GM18498 (cell line): ENCODE measurements around the gene ACYP2.

ENCODE experiments used
- ATAC-seq: cut with Tn5 transposase; IDR thresholded peaks from one replicate; pipeline ENCODE4 v1.9.1; 2021; ENCODE audit warnings: mild to moderate bottlenecking, moderate library complexity; ENCODE audit not compliant: unreplicated experiment

The ACYP2 gene

DNA sequence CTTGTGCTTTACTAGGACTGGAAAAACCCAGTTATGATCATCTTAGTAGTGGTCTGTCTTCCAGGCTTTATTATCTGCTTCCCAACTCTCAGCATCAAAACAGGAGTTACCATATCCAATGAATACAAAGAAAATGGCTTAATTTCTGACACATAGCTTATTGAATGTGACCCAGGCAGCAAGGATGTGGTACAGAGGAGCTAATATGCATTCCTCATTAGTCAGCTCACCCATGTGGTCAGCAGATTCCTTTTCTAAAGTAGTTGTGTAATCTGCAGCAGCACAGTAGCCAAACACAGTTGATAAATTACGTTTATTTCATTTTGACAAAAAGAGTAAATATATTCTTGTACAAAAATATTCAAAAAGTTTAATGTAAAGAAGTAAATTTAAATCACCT, 97.0 kb downstream of the ACYP2 start:
- no peak for ATAC-seq

DNA sequence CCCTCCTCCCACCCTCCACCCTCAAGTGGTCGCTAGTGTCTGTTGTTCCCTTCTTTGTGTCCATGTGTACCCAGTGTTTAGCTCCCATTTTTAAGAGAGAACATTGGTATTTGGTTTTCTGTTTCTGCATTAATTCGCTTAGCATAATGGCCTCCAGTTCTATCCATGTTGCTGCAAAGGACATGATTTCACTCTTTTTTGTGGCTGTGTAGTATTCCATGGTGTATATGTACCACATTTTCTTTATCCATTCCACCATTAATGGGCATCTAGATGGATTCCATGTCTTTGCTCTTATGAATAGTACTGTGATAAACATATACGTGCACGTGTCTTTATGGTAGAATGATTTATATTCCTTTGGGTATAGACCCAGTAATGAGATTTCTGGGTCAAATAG, 97.7 kb downstream of the ACYP2 start:
- no peak for ATAC-seq

DNA sequence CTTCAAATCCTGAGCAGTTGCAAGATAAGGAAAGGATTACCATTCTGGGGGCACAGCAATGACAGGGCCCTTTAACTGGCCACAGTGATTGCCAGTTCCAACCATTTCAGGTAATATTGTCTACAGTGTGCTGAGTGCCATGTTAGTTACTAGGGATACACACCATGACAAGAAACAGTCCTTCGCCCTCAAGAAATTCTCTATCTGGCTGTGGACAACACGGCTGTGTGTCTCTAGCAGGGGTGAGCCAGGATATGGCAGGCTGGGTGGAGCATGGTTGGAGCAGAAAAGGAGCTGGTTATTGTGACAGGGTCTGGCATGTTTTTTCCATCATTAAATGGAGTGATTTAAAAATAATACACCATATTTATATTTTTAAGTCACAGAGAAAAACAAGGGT, 109.6 kb downstream of the ACYP2 start:
- no peak for ATAC-seq

DNA sequence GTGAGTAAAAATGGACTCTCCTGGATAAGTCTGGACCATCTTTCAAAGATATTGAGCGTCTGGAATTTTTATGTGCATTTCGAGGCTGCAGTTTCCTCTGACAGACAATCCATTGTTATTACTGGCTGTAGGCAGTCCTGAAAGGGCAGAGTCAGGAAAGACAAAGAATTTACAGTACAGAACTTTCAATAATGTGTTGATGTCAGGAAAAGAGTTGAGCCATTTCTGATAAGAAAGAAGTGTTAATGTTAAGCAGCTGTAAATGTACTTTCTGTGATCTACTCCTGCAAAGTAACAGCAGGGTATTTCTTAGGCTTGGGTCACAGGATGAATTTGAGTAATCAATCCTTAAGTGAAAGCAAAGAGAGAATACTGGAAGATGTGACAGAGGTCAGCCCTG, 110.8 kb downstream of the ACYP2 start:
- no peak for ATAC-seq

DNA sequence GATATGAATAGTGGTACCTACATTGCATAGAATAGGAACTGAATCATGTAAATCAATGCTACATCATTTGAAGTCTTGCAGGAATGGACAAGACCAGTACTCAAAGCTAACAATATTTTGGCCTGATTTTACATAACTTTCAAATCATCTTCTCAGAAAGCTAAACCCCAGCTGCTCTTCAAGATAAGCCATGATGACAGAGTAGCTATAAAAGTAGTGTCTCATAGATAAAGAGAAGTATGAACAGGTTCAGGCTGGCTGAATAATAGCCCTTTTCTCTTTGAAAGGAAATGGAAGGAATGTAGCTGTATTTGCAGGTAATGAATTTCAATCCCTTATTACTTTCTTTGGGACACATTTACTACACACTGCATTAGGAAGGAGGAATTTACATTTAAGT, 112.4 kb downstream of the ACYP2 start:
- no peak for ATAC-seq

DNA sequence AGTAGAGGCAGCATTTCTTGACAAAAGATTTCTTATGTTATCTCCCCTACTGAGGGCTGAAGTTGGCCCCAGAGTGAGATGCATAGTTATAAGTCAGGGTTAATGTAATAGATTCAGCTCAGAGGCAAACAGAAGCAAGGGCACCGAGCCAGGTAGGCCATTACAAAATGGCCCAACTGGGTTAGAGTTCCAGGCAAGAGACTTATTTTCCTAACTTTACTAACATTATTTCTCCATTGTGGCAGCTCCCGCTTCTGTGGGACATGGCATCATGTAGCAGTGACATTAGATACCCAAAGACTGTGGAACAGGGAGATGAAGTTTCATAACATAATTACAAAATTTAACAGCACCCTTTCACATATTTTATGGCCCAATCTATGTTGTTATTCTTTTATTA, 113.5 kb downstream of the ACYP2 start:
- ATAC-seq: no peak

DNA sequence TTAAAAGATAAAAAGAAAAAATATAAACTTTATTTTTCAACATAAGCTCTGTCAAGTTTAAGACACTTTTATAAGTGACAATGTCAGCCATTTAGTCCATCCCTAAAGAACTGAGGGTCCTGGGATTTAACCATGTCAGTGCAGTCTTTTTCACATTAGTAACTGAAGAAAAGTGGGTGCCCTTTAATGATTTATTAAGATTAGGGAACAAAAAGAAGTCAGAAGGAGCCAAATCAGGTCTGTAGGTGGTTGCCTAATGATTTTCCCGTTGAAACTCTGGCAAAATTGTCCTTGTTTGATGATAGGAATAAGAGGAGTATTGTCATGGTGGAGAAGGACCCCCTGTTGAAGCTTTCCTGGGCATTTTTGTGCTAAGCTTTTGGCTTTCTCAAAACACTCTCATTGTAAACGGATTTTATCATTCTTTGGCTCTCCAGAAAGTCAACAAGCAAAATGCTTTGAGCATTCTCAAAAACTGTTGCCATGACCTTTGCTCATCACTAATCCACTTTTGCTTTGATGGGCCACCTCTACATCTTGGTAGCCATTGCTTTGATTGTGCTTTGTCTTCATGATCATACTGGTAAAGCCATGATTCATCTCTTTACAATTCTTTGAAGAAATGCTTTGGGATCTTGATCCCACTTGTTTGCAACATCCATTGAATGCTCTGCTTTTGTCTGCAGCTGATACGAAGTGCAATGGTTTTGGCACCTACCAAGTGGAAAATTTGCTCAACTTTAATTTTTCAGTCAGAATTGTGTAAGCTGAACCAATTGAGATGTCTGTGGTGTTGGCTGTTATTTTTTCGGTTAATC, 118.6 kb downstream of the ACYP2 start:
- no peak for ATAC-seq

DNA sequence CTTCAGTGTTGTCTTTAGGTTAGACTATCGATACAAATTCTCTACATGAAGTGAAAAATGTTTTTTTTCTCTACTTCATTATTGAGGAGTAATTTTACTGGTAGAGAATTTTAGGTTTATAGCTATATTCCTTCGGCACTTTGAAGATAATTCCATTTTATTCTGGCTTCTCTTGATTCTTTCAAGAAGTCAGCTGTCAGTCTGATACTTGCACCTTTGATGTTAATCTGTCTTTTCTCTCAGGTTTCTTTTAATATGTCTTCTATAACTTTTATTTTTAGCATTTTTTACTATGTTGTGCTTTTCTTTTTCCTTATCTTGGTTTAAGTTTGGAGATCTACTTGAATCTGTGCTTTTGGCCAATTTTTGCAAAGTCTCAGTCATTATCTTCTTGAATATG, 122.0 kb downstream of the ACYP2 start:
- ATAC-seq: no peak

DNA sequence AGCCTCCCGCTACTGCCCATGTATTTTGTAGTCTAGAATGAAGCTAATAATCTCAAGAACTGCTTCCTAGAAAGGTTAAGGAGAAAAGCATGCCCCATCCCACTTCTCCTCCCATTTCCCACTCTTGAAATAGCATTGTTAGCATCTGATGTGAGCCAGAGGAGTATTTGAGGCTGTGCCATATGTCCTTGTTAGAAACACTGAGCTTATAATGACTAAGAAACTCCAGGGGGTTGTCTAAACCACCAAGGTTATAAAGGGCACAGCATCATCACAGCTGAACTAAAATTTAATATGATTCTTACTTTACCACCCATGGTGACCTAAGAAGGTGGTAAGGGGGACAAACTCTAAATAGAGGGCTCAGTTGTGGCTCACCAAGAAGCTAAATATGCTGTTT, 124.0 kb downstream of the ACYP2 start:
- no peak for ATAC-seq

DNA sequence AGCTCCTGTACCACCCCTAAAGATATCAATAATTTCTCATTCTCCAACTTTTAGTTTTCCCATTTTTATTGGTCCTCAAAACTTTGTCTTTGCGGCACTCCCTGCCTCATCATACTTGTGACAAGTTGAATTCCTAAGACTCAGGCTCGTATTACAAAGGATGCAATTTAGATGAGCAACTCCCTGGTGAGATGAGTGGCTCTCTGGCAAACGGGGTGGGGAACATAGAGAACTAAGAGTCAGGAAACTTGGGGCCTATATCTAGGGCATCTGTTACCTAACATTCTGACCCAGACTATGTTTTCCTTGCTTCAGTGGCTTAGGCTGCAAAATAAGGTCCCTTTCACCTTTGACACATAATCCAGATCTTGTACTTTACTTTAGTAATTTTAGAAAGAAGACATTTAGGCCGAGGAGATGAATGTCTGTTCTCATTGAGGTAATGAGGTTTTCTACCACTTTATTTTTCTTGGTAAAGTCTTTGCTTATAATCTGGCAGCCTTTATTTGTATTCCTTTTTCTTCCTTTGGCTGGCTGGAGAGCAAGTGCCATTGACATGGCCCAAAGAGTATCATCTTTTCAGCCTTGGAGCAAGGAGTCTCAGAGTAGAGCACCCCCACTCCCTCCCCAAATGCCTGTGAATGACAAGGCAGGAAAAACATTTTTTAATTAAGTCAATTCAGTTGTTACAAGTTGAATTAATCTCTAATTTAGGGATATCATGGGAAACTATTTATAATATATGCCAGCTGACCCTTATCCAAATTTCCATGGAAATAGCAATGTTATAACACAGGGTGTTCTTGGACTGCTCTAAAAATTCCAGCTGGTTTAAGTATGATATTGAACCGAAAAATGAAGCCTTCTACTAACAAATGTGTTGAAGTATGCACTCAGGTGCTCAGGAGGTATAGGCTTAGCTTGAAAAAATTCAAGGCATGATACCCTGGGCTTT, 125.4 kb downstream of the ACYP2 start:
- ATAC-seq: no peak

DNA sequence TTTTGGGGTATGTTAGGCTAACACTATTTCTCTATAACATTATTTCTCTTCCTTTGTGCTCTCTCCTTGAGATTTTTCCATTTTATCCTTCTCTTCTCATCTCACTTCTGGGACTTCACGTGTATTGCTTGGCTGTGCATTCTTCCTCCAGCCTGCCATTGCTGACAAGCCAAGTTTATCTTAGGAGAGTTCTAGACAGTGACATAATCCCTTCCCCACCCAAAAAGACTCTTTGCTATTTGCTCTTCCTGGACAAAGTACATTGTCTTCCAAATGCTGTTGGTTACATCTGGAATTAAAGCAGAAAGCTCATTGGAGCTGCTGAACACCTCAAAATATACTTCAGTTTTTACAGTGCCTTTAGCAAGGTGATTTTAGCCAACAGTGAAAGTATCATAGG, 131.7 kb downstream of the ACYP2 start:
- ATAC-seq: no peak

DNA sequence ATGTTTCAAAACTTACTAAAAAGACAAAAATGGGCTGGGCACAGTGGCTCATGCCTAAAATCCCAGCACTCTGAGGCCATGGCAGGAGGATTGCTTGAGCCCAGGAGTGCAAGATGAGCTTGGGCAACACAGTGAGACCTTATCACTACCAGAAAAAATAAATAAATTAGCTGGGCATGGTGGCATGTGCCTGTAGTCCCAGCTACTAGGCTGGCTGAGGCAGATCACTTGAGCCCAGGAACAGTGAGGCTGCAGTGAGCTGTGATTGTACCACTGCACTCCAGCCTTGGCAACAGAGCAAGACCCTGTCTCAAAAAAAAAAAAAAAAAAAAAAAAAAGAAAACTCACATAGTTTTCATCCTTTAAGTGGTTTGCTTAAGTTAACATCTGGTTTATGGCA, 134.2 kb downstream of the ACYP2 start:
- no peak for ATAC-seq

DNA sequence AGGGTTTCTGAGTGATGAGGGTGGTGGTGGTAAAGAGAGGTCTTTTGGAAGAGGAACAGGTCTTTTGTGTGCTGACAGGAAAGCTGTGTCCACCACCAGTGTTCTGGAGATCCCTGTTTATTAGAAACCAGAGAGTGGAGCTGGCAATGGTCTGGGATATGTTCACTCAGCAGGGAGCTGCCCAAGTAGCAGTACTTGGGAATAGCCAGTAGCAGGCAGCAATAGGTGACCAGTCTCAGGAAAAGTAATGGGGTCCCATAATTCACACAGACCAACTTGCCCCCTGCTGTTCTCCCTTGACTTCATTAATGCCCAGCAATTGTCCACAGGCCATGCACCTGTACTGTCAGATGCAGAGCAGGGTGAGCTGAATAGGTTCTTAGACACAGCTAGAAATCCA, 138.8 kb downstream of the ACYP2 start:
- ATAC-seq: no peak

DNA sequence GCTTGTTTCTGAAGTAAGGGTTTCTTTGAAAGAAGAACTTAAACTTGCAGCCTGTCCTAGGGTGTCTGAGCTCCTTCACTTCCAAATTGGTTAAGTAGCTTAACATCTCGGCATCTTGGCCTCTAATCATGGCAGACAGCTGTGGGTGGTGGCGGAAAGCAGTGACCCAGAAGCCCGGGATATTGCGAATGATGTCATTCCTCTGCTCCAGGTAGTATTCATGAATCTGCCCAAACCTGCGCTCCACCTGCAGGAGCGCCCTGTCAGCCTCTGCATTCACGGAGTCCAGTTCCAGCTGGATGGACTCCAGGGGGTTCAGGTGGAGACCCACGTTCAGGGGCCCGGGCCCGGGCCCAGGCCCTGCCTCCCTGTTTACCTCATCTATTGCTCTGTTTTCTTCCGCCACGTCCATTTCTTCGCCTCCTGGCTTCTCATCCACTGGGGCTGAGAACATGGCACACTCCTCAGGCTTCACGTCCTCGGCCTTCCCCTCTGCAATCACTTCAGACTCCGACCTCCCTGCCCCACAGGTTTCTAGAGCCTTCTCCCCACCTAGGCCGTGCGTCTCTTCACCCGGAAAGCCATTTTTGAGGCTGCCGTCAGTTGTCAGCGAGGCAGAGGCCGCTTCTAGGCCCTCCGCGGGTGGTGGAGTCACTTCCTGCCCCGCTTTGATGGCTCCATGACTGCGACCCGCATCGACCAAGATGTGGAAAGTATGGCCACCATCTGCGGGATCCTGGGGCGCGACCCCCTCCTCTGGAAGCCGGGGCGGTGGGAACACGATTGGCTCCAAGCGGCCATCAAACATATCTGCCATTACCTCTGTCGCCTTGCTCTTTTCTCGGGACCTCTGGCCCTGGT, 140.0 kb downstream of the ACYP2 start:
- ATAC-seq: no peak

DNA sequence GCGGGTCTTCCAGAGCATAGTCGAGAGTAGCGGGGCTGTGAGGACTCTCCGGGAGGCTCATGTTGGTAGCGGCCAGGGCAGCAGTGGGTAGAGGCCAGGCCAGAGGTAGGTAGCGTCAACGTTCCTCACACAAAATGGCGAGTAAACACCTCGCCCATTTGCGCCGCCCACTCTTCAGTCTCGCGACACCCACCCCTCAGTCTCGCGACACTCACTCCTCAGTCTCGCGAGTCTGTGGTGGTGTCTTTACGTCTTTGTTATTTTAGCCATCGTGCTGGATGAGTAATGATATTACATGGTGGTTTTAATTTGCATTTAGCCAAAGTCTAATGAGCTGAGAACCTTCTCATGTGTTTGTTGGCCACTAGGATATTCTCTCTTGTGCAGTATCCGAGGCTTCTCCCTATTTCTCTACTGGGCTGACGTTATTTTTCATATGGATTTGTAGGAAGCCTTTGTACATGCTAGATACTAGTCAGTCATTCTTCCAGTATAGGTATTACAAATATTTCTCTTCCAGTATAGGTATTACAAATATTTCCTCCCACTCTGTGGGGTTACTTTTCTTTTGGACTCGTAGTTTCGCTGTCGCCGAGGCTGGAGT, 140.8 kb downstream of the ACYP2 start, which contains the start of gene TSPYL6:
TSS of gene TSPYL6 (minus strand) at position 139 of the 604 bp plus-strand sequence. CDS start at position 61, 78 bp downstream.
- ATAC-seq: no peak

DNA sequence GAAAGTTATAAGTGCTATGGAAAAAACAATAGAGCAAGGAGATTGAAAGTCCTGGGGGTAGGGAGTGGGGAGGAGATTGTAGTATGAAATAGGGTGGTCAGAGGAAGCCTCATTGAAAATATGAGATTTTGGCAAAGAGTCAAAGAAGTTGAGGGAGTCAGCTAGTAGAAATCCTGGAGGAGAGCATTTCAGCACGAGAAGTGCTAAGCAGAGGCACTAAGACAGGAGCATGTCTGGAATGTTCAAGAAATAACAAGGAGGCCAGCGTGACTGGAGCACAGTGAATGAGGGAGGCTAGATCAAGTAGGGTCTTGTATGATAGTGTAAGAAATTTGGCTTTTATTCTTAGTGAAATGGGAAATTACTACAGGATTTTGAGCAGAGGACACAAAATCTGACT, 142.8 kb downstream of the ACYP2 start:
- no peak for ATAC-seq

DNA sequence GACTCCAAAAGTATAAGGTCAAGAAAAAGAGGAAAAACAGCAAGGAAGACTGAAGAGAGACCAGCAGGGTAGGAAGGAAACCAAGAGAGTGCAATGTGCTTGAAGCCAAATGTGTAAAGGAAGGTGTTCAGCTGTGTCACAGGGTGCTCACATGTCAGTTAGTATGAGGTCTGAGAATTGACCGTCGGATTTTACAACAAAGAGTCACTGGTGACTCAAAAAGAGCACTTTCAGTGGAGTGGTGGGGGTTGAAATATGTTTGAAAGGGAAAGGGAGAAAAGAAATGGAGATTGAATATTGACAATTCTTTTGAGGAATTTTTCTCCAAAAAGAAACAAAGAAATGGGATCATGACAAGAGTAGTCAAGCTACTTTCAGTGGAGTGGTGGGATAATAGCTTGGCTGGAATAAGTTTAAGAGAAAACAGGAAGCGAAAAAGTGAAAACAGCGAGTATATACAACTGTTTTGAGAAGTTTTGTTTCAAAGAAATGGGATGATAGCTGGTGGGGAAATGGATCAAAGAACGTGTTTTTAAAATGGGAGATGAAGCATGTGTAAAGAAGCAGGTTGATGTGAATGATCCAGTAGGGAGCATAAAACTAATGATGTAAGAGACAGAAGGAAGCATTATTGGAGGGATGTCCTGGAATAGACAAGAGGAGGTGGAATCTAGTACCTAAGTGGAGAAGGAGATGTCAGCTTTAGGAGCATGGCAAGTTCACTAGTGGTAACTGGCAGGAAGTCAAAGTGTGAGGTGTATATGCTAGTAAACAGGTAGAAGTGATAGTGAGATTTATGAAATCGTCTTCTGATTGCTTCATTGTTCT, 144.2 kb downstream of the ACYP2 start:
- ATAC-seq: peak; percentile 85

DNA sequence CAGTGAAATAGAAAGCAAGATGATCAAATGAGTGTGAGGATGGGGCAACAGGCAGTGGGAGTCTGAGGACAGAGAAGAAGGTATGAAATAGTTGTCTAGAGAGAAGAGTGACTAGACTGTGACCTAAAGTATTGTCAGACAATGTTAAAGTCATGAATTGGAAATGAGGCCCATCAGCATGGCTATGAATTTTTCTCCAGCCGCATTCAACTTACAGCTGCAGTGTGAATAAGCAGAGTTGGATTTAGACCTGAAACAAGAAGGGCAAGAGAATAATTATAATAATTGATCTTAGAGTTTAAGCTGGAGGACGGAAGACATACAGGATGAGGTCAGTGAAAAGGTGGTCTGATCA, 144.8 kb downstream of the ACYP2 start:
- ATAC-seq: no peak

DNA sequence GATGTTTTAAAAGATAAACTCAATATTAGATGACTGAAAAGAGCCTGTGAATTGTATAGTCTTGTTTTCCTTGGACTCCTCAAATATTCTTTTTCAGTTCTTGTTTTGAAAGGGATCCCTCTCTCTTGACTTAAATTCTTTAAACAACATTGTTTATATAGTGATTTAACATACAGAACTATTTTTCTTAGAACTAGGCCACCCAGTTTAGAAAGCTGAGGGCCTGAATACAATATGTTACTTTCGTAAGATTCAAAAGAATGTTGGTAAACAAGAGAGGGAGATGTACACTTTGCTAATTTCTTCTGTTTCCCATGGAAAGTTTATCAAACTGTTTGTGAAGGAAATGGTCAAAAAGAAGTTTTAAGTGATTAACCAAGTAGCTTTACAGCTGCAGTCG, 146.1 kb downstream of the ACYP2 start:
- no peak for ATAC-seq
